Kidney capillary endothelial cell (primary cell): ENCODE results near the gene ERMARD.

Experiments
- DNase-seq: peaks from one replicate; pipeline ENCODE4 v3.0.0-alpha.2; 2018; ENCODE audit warnings: low spot score

ERMARD gene

DNA sequence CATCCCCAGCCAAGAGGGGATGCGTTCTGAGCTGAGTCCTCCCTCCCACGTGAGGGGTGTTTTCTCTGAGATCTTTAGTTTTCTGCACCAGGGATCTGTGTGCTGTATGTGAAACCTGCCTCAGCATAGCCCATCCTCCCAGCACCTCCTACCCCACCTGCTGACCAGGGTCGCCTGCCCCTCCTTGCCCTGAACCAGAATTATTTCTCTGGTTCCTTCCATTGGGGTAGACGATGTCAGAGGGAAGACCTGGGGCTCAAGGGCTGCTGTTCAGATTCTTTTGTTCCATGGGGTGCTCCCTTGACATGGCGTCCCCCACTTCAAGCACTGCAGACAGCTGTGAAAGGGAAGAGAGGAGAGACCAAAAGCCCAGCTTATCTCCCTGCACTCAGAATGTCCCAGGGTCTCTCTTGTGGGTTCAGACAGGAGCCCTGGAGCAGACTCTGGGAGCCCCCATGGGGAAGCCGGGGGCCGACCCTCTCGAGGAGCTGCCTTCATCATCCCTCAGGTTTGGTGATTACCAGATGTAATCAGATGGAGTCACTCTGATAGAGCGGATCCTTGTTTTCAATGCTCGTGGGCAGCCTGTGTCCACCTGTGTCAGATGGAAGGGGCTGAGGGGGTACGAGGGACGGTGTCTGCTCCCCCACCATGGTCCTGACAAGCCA is 74.3 kb downstream of the ERMARD start:
- no peak for DNase-seq

- no peak for DNase-seq
These were observed 75.3 kb downstream of the ERMARD start for GRCh38 chr6:169826697-169827096.

- DNase-seq: no peak
These were observed 75.9 kb downstream of the ERMARD start for GRCh38 chr6:169827290-169827717.

DNA sequence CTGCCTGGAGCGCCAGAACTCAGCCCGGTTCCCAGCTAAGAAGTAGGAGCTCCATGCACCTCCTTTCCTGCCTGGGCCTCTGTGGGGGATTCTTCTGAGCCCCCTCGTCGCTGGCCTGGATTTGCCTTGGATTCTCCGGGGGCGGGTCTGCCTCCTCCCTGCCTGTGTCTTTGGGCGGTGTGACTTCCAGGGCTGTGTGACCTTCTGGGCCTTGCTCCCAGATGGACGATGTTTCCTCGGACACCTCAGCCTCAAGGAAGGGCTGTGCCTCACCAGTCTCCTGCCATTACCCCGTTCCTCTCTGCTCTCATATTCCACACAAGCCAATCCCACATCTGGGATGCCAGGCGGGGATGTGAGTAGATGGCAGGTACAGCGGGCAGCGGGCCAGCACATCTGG is 76.8 kb downstream of the ERMARD start:
- no peak for DNase-seq

DNA sequence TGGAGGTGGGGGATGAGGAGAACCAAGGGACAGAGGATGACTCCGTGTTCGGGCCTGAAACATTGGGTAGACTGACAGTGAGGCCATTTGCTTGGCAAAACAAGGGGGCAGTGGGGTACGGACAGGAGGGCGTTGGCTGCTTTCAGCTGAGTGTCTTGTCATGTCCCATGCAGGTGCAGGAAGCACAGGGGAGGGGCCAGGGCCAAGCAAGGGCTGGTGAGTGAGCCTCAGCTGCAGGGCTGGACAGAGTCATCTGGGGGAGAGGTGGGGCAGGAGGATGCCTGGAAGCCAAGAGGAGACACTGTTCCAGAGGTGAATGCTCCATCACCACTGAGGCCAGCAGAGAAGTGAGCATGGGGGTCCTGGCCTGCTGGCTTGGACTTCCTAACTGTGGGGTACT is 78.4 kb downstream of the ERMARD start:
- DNase-seq: no peak

DNA sequence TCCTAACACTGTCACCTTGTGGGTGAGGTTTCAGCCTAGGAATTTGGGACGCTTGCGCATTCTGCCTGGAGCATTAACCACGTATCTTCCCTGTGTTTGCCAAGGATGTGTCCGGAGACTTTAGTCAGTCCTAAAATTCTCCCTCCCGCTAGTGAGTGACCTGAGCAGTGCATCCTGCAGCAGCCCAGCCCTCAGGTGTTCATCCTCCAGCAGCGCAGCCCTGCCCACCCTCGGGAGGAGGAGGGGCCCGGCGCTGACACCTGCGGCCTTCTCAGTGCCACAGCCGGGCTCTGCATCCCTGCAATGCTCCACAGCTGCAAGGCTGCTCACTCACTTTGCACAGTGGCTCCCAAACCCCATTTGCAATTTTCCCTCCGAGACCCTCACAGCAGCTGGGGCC is 79.5 kb downstream of the ERMARD start:
- DNase-seq: no peak
